ENCODE results near the gene PAPPA2.

Gene PAPPA2

DNA sequence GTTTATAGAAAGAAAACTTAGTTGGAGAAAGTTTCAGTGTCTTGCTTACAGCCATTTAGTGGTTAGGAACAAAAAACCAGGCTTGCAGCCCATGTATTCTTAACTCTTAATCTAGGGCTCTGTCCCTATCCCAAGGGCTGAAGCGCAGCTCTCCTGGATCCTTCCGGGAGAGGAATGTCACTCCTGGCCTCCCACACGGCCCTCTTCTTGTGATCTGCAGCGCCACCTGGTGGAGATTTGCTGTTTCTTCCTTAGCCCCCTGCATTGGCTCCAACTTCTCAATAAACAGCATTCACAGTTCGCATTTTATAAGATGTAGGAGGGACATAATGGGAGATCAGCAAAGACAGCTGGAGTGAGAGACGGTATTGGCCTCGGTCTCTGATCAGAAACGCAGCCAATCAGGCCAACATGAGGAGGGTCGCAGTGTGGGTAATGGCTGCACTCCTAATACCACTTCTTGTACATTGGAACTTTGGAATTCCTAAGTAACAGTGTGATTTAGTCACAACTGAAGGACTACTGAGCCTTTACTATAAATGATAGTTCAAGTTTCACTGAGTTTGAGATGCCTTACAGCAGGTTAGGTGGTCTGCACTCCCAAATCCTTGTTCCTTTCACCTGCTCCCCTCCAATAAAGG lies 418.1 kb downstream of the PAPPA2 start:
- in situ Hi-C loops (cut with HindIII; ENCODE audit: low sequenced_read_pairs) = no loop called here

DNA sequence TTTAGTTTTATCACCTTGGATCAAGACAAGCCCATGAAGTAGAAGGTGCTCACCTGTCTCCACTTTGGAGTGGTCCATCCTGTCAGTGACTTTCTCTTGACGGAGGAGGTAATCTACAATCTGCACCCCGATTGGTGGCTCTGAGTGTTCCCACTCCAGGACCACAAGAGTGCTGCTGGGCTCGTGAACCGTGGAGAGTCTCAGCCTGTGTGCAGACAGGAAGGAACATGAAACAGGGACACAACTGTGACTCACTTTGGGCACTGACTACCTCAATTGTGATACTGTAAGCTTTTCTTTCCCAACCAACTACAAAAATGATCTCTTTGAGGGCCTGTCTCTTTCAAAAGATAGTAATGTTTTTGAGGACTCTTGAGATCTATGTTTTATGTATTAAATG lies 421.3 kb downstream of the PAPPA2 start:
- in situ Hi-C loops (cut with HindIII; ENCODE audit: low sequenced_read_pairs) = no loop called here

- in situ Hi-C loops (cut with HindIII; ENCODE audit: low sequenced_read_pairs) = no loop called here
Measured at GRCh38 chr1:176884911-176885310, 421.9 kb downstream of the PAPPA2 start.

GRCh38 chr1:176885341-176885740 lies 422.4 kb downstream of the PAPPA2 start:
- in situ Hi-C loops (cut with HindIII; ENCODE audit: low sequenced_read_pairs) = no loop called here

DNA sequence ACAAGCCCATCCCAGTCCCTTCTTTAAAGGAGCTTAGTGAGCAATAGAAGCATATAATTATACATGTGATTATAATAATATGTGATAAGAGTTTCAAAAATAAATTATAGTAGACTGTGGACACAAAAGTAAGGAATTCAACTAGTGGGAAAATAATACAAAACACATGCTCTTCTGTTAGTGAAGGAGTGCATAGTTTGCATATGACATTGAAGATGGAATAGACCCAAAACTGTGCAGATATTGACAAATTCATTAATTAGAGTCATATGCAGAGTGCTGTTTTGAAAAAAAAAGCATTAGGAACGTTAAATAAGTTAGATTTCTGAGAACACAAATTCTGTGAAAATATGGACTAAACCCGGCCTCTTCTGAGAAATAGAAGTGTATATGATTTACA lies 422.8 kb downstream of the PAPPA2 start:
- in situ Hi-C loops (cut with HindIII; ENCODE audit: low sequenced_read_pairs) = no loop called here

GRCh38 chr1:176888471-176889032 lies 425.6 kb downstream of the PAPPA2 start:
- in situ Hi-C loops (cut with HindIII; ENCODE audit: low sequenced_read_pairs) = no loop called here

GRCh38 chr1:176893625-176894352 lies 430.8 kb downstream of the PAPPA2 start:
- in situ Hi-C loops (cut with HindIII; ENCODE audit: low sequenced_read_pairs) = no loop called here

DNA sequence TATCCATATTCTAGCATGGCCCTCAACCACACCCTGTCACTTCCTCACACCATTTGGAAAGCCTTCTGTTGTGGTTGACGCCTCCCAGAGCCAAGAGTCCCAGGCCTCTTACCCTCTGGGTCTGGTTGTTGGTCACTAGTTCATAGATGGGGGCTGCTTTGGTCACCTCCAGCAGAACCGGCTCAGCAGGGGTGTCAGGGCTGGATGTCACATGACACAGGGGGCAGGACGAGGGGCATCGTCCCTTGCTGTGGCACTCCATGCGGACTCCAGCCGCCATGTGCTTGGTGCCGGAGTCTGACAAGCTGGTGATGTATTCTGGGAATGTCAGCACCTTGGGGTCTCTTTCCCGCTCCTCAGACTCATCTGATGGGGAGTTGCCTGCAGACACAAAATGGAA lies 431.5 kb downstream of the PAPPA2 start:
- in situ Hi-C loops (cut with HindIII; ENCODE audit: low sequenced_read_pairs) = no loop called here
